GM18951 (cell line): Measurements from ENCODE around the gene GHRHR.

Experiments used
- POLR2A ChIP-seq: IDR thresholded peaks from 4 replicates; pipeline ENCODE4 v1.6.1; 2011; ENCODE audit warnings: mild to moderate bottlenecking; ENCODE audit not compliant: insufficient read length, insufficient read depth; ENCODE audit errors: extremely low read depth
- in situ Hi-C: fragments of 300-500 bp; cut with MboI; formaldehyde crosslinking; loops from one replicate; pipeline ENCODE4 v1.12.0; 2022; ENCODE audit warnings: low sequenced_read_pairs, mixed read lengths, inconsistent platforms; ENCODE audit not compliant: unreplicated experiment

Gene GHRHR

GRCh38 chr7:31027161-31027965, 63.6 kb downstream of the GHRHR start:
- in situ Hi-C loops, result no loop called here
- no peak for TF ChIP-seq POLR2A

DNA sequence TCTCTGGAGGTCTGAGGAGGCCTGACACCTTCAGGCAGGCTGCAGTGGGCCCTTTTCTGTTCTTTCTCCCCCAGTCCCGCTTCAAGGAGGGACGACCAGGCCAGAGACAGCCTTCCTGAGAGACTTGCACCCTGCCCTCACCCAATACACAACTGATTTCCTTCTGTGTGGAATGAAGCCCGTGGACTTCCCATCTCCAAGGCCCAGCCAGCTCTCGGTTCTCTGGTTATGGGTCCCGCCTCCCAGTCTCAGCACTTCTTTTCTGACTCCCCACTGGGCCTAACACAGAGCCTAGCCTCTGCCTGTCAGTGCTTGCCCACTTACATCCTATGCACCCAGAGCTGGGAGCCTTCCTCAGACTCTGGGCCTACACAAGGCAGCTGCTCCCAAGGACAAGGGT, 64.3 kb downstream of the GHRHR start:
- in situ Hi-C loops, result no loop called here
- TF ChIP-seq POLR2A, result no peak

DNA sequence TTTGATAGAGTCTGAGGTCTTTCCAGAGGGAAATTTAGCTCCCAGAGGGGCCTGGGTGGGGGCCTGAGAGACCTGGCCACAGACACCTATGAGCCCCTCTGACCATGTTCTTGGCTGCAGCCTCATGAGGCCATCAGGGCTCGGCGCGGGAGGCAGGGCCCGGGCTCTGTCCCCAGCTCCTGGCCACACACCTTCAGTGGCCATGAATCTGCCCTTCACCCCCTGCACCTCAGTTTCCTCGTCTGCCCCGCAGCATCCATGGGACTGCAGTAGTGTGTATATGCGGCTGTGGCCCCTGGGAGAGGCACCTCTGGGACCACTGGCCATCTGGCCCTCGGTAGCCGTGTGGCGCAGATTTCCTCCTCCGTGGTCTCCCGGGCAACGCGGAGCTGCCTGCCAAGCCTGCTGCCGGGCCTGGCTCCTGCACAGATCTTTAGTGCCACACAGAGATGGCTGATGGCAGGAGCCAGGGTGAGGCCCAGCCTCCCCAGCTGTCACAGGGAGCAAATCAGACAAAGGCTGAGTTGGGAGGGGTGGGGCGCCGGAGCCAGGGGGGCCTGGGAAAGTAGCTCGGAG, 64.8 kb downstream of the GHRHR start:
- in situ Hi-C loops, result no loop called here
- no peak for TF ChIP-seq POLR2A
